Thyroid gland (tissue), 4 donors: ENCODE results near the gene DTX3. TPM values are rescaled to one million over a fixed set of nuclear protein-coding genes. Genes with fewer than 3 reads are reported as not detected.

Source experiments
- DNase-seq, 2 donors: peaks; one replicate each; pipeline ENCODE4 v3.0.0-alpha.2; 2019
- H3K27ac ChIP-seq, 3 donors: fragments of 200-600 bp; sonication (generic); 1 replicate in 2 of 3; 2 replicates in 1 of 3; pipeline ENCODE4 v1.5.1; 2016 to 2019; ENCODE audit warnings: mild to moderate bottlenecking in 1 of 3, moderate library complexity in 1 of 3
- H3K27me3 ChIP-seq: fragments of 200-600 bp; sonication (generic); one replicate; pipeline ENCODE4 v1.5.1; 2019
- H3K36me3 ChIP-seq, 2 donors: fragments of 200-600 bp; sonication (generic); one replicate each; pipeline ENCODE4 v1.5.1; 2016 to 2019
- H3K4me1 ChIP-seq, 2 donors: fragments of 200-600 bp; sonication (generic); one replicate each; pipeline ENCODE4 v1.5.1; 2017 to 2019
- H3K4me3 ChIP-seq, 3 donors: fragments of 200-600 bp; sonication (generic); replicated peaks in 1 of 3; 1 replicate in 2 of 3; 2 replicates in 1 of 3; pipeline ENCODE4 v1.5.1; 2016; ENCODE audit warnings: mild to moderate bottlenecking in 1 of 3
- H3K9me3 ChIP-seq: fragments of 200-600 bp; sonication (generic); one replicate; pipeline ENCODE4 v1.5.1; 2017
- POLR2A ChIP-seq, 2 donors: fragments of 450-650 bp; IDR thresholded peaks; one replicate each; pipeline ENCODE4 v1.6.1; 2017; ENCODE audit warnings: antibody characterized with exemption in 2 of 2, mild to moderate bottlenecking in 2 of 2, moderate library complexity in 1 of 2
- WGBS, 2 donors: methylation state at CpG; one replicate each; pipeline ENCODE4 v1.1.5; 2017; 5-methylcytosine and 5-hydroxymethylcytosine counted together
- intact Hi-C: fragments of 100-400 bp; cut with DNase I; formaldehyde crosslinking; loops from one replicate; pipeline ENCODE4 v1.15.1; 2023
- total RNA-seq, 4 donors: library from RNA; depleted of rRNA; stranded (reverse); fragments of >200 nt; gene quantifications; one replicate each; pipeline ENCODE4 v1.2.3, GENCODE V29; 2016
- TF ChIP-seq, protein P1 (sequence below), 6 experiments: fragments of 200-600 bp in 3 of 6; fragments of 450-650 bp in 3 of 6; sonication (generic) in 3 of 6; IDR thresholded peaks; one replicate each; pipeline ENCODE4 v1.5.1; 2016 to 2019; ENCODE audit warnings: antibody characterized with exemption in 6 of 6, mild to moderate bottlenecking in 2 of 6, inconsistent platforms in 1 of 6, moderate library complexity in 1 of 6

DTX3 gene
- total RNA-seq, 4 donors from 2014 or later = 29.2 to 42.0 (median 33.9) TPM

DNA sequence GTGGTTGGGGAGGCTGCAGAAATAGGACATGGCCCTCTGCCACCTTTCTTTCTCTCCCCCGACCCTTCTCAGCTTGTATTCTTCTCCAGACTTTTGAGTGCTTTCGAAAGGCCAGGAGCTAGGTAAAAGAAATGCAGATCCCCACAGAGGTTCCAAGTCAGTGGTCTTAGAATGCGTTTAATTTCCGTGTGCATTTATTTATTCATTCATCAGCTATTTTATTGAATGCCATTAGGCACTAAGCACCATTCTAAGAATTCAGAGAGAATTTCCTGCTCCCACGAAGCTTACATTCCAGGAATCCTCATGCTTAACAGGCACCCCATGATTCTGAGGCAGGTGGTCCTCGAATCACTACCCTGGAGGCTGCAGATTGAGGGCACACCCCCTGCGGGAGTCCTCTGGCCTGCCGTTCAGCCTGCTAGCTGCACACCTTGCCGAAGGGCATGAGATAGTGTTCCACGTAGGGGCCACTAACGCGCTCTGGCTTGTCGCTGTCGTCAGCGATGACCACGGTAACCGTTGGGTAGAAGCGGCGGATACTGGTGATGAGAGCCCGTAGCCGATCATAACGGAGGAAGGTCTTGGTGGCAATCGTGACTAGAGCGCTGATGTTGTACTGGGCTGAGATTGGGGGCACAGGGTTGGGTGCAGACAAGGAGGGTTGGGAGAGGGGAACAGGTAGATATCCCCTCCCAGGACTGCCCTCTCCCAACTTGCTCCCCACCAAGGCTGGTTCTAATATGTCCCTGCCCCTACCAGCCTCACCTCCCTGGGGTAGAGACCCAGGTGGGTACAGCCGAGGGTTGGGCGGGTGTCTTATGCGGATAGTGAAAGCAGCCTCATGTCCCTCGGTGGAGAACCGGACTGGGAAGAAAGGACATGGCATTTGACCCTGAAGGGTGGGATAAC, 23.9 kb downstream of the DTX3 start:
- H3K4me3 ChIP-seq = no peak overlapping the region
- H3K9me3 ChIP-seq = no peaks in the 10 kb centered on the region
- no peak overlapping the region for H3K27ac ChIP-seq
- TF ChIP-seq, protein P1, sequence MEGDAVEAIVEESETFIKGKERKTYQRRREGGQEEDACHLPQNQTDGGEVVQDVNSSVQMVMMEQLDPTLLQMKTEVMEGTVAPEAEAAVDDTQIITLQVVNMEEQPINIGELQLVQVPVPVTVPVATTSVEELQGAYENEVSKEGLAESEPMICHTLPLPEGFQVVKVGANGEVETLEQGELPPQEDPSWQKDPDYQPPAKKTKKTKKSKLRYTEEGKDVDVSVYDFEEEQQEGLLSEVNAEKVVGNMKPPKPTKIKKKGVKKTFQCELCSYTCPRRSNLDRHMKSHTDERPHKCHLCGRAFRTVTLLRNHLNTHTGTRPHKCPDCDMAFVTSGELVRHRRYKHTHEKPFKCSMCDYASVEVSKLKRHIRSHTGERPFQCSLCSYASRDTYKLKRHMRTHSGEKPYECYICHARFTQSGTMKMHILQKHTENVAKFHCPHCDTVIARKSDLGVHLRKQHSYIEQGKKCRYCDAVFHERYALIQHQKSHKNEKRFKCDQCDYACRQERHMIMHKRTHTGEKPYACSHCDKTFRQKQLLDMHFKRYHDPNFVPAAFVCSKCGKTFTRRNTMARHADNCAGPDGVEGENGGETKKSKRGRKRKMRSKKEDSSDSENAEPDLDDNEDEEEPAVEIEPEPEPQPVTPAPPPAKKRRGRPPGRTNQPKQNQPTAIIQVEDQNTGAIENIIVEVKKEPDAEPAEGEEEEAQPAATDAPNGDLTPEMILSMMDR (IDR thresholded peaks at IDR 0.05) = no peak
- no peak for TF ChIP-seq POLR2A (IDR thresholded peaks at IDR 0.05)
- H3K4me1 ChIP-seq = peaks cover 18 to 25% of the 10 kb centered on the region in 2 donors
- H3K27me3 ChIP-seq = peaks cover 28% of the 10 kb centered on the region
- intact Hi-C loops = no loop called here
- DNase-seq = no peak
- WGBS, 2 donors = 42 to 44% methylated on average over 26 to 29 of the region's 29 CpGs
- H3K36me3 ChIP-seq = no peaks in the 10 kb centered on the region

DNA sequence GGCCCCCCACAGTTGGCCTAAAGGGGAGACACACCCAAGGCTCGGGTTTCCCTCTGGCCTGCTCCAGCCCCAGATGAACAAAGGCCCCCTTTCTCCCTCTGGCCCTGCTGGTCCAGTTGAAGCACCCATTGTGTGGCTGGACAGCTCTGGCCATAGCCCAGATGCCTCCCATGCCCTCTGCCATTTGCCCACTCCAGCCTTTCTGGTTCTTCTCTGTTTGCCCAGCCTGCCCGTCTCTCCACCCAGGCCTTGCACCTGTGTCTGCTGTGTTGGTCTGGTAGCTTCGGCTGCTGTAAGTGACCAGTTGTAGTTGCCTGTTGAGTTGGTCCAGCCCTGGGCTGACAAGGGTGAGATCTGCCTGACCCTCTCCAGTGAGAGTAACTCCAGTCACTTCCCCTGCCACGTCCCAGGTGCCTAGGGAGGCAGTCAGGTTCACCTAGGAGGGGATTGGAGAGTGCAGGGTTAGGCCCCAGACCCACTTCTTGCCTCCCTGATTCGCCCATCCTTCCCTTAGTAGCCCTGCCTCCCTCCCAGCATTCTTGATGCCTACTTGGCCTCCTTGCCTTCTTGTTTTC, 25.4 kb downstream of the DTX3 start:
- 80 to 90% methylated on average over 5 of the region's 5 CpGs for WGBS, 2 donors
- no peak for TF ChIP-seq POLR2A (IDR thresholded peaks at IDR 0.05)
- TF ChIP-seq, protein P1 (IDR thresholded peaks at IDR 0.05) = no peak
- no peaks in the 10 kb centered on the region for H3K9me3 ChIP-seq
- no peak for DNase-seq
- H3K4me1 ChIP-seq = peaks cover 18 to 25% of the 10 kb centered on the region in 2 donors
- no peak overlapping the region for H3K27ac ChIP-seq
- no peak overlapping the region for H3K4me3 ChIP-seq
- H3K36me3 ChIP-seq = no peaks in the 10 kb centered on the region
- H3K27me3 ChIP-seq = peaks cover 28% of the 10 kb centered on the region
- intact Hi-C loops = no loop called here

DNA sequence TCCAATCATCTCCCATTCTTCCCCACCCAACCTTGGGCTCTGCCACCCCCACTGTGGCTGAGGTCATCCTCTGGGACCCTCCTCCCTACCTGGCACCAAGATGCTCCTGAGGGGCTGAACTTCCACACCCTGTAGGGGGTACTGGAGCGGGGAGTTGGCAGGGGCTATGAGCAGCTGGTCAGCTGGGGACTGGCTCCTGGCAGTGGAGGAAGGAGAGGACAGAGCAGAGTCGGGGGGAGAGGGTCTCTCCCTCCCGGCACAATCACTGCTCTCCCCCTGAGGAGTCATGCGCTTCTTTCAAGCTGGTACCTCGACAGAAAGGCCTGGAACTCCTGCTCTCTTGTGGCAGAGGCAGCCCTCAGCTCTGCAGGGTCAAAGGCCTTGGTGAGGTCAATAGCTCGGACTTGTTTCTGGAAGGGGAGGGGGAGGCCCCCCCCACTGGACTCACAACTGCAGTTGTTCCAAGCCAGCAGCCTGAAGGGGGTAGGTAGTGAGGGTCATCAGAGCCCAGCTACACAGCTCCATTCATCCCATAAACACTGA, 26.3 kb downstream of the DTX3 start:
- no peaks in the 10 kb centered on the region for H3K9me3 ChIP-seq
- H3K4me1 ChIP-seq = peaks cover 18 to 25% of the 10 kb centered on the region in 2 donors
- no peaks in the 10 kb centered on the region for H3K36me3 ChIP-seq
- no peak overlapping the region for H3K4me3 ChIP-seq
- peaks cover 28% of the 10 kb centered on the region for H3K27me3 ChIP-seq
- intact Hi-C loops = no loop called here
- TF ChIP-seq, protein P1 (IDR thresholded peaks at IDR 0.05) = no peak
- no peak for TF ChIP-seq POLR2A (IDR thresholded peaks at IDR 0.05)
- H3K27ac ChIP-seq = no peak overlapping the region
- 59 to 71% methylated on average over 5 to 6 of the region's 6 CpGs for WGBS, 2 donors
- no peak for DNase-seq

DNA sequence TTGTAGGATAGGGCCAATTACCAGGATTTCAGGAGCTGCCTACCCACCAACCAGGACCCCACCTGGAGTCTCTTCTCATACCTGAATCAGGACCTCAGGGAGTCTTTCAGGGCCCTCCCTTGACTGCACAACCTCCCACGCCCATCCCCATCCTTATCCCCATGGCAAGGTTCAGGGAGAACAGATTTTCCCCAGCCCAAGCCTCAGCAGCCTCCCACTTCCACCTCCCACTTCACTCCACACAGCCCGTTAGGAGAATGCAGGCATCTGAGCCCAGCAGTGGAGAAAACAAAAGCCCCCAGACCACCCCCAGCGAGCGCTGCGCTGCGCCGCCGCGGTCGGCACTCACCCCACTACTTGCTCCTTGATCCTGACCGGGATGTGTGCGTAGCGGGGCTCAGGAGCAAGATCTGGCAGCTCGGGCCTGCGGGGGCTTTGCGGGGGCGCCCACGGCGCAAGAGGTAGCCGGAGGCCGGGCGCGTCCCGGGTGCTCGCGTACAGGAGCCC, 27.0 kb downstream of the DTX3 start:
- Histone ChIP-seq H3K4me1 (peaks cover 18 to 25% of the 10 kb centered on the region in 2 donors), H3K36me3 (no peaks in the 10 kb centered on the region), H3K27me3 (peaks cover 21% of the 10 kb centered on the region), H3K4me3 (peak overlapping the region in 1 of 3 donors; percentile 43), H3K9me3 (no peaks in the 10 kb centered on the region), H3K27ac (no peak overlapping the region)
- intact Hi-C loops = no loop called here
- DNase-seq = no peak
- WGBS, 2 donors = 15 to 37% methylated on average over 2 to 24 of the region's 26 CpGs
- TF ChIP-seq POLR2A (IDR thresholded peaks at IDR 0.05) = no peak
- TF ChIP-seq, protein P1 (IDR thresholded peaks at IDR 0.05) = no peak
